Astrocyte (in vitro differentiated cells and primary cell): Measurements from ENCODE around the gene LY6G6D.

Experiments
- EZH2 ChIP-seq: IDR thresholded peaks from 2 replicates; pipeline ENCODE4 v1.6.1; 2012; ENCODE audit warnings: mild to moderate bottlenecking, low read length, inconsistent platforms; ENCODE audit not compliant: insufficient read depth
- TF ChIP-seq, protein P1 (sequence below): IDR thresholded peaks from 2 replicates; pipeline ENCODE4 v1.5.1; 2011; ENCODE audit warnings: low read depth, mild to moderate bottlenecking, inconsistent platforms, low read length, moderate library complexity; ENCODE audit not compliant: insufficient read depth

DNA sequence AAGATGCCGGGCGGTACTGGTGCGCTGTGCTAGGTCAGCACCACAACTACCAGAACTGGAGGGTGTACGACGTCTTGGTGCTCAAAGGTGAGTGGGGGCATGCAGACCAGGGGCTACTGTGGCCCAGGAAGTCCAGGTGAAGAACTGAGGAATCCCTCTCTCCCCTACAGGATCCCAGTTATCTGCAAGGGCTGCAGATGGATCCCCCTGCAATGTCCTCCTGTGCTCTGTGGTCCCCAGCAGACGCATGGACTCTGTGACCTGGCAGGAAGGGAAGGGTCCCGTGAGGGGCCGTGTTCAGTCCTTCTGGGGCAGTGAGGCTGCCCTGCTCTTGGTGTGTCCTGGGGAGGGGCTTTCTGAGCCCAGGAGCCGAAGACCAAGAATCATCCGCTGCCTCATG lies 7.4 kb upstream of the LY6G6D start:
- TF ChIP-seq EZH2 = no peak
- TF ChIP-seq, protein P1, sequence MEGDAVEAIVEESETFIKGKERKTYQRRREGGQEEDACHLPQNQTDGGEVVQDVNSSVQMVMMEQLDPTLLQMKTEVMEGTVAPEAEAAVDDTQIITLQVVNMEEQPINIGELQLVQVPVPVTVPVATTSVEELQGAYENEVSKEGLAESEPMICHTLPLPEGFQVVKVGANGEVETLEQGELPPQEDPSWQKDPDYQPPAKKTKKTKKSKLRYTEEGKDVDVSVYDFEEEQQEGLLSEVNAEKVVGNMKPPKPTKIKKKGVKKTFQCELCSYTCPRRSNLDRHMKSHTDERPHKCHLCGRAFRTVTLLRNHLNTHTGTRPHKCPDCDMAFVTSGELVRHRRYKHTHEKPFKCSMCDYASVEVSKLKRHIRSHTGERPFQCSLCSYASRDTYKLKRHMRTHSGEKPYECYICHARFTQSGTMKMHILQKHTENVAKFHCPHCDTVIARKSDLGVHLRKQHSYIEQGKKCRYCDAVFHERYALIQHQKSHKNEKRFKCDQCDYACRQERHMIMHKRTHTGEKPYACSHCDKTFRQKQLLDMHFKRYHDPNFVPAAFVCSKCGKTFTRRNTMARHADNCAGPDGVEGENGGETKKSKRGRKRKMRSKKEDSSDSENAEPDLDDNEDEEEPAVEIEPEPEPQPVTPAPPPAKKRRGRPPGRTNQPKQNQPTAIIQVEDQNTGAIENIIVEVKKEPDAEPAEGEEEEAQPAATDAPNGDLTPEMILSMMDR = no peak
